SIG-M5 treated with dmso at 0.1 percent for 504 hours (cell line): ENCODE data around the gene GIT1.

Source experiments
- DNase-seq: peaks from one replicate; lab custom pipeline; 2025; ENCODE audit not compliant: unreplicated experiment; lab: John Stamatoyannopoulos, UW

GIT1 gene

DNA sequence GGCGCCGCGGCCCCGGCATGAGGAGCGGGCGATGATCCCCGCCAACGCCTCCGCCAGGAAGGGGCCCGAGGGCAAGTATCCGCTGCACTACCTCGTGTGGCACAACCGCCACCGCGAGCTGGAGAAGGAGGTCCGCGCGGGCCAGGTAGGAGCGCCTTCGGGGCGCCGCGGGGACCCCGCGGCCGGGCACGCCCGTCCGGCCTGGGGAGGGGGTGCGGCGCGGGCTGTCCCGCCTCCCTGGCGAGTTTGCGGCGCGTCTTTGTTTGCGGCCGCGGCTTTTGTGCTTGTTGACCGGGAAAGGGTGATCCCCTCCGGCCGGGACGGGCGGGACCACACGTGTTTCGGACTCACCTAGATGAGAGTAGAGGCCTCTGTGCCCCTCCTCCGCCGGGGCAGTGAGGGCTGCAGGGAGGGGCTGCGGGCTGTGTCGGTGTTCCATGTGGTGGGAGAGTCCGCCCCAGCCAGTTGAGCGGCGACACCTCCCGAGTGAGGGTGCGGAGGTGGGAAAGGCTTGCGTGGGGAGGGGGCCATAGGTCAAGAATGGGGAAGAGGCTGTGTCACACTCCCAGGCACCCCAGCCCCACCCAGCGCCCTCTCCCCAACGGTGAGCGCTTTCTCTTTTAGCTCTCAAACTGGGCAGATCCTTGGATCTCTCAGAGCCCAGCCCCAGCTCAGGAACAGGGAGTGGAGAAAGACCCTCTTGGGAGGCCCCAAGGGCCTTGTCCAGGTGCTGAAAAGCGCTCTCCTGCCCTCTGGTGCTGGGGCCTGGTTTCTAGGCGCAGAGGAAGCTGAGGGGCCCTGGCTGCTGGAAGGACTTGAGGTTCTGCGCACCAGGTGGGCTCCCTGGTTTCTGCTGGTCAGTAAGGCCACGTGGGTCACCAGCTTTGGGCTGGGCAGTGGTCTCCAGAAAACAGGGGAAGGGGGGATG is 4.4 kb upstream of the GIT1 start:
- DNase-seq = peak; percentile 32

GRCh38 chr17:29592850-29593551 is 3.6 kb upstream of the GIT1 start, which contains the start of gene ANKRD13B:
Gene ANKRD13B, plus strand, starts transcription at chr17:29593132. Its CDS starts 490 bp downstream, at chr17:29593622.
- DNase-seq = peak; percentile 39

- DNase-seq = peak; percentile 78
These were observed 2.5 kb upstream of the GIT1 start for GRCh38 chr17:29591737-29592608.

GRCh38 chr17:29591146-29591736 is 1.8 kb upstream of the GIT1 start:
- no peak for DNase-seq

DNA sequence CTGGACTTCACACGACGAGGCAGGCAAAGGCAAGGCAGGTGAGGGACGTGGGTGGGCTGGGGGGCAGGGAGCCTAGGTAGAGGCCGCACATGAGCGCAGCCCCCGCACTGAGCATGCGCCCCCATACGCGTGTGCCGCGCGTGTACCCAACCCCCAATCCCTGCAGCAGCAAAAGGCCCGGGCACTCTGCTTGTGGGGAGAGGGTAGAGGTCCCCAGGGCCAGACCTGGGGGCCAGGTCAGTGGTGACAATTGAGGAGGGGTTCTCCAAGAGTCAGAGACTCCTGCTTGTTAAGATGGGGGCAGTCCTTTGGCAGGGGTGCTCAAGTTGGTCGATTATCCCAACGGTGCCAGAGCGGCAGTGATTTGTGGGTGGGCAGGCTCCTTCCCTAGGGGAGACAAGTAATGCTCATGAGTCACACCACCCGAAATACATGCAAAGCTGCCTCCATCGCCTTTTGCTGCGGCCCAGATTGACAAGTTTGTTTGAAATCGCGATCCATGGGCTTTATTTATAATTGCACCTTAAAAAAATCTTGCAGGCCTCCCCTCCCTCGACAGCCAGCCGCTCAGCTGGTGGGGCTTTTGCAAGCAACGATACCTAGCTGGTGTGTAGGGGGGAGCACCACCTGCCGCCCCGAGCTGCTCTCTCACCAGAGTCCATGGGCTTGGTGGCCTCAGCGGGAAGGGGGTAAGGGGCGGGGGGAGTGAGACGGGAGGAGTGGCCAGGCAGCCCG is 1.1 kb upstream of the GIT1 start:
- no peak for DNase-seq

DNA sequence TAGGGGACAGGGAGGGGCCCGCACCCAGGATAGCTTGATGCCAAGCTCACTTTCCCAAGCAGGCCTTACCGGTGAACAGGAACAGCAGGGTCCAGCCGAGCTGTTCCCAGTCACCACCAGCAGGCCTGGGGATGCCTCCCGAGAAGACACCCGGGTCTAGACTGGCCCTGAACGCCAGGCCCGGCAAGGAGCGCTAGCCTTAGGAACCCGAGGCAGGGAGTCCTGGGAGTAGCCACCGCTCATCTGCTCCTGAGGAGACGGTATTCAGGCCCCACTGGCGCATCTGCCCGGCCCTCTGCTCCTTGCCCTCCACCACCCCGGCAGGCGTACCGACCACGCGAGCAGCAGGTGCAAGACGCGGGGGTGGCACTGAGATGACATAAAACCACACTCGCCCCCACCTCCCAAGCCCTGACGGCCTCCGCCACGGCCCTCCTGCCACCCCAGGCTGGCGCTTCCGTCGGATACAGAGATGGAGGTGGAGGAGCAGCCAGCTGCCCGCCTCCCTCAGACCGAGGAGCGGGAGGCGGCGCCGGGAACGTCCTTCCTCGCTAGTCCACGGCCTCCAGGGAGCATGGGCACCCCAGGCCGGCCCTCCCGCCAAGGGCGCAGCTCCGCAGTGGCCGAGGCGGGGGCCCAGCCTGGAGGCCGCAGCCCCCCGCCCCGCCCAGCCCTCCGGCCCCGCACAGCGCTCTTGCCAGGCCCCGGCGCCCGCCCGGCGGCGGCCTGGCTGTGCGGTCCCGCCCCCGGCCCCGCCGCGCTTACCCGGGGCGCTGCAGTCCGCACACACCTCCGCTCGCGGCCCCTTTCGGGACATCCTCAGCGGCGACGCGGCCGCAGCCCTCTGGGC is 661 bp downstream of the GIT1 start:
- DNase-seq = peak; percentile 29

DNA sequence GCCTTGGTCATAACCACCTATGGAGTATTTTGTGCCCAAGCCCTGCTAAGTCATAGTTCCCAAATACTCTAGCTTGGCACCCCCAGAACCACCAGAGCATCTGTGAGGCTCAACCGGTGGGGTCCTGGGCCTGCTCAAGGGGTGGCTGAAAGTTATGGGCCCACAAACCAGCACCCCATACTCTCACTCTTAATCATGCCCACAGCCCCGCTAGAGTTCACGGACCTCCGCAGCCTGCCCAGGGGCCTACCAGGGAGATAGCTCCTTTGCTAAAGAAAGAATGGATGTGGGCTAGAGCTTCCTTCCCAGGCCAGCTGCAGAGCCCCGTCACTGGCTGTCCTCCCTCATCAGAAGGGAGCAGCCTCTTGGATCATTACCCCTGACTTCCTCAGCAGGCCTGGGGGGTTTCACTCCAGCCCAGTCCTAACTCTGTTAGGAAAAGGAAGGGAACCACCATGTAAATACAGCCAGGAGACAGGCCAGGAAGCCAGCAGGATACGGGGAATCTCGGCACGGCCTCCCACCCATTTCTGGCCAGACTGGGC is 1.4 kb downstream of the GIT1 start:
- no peak for DNase-seq

DNA sequence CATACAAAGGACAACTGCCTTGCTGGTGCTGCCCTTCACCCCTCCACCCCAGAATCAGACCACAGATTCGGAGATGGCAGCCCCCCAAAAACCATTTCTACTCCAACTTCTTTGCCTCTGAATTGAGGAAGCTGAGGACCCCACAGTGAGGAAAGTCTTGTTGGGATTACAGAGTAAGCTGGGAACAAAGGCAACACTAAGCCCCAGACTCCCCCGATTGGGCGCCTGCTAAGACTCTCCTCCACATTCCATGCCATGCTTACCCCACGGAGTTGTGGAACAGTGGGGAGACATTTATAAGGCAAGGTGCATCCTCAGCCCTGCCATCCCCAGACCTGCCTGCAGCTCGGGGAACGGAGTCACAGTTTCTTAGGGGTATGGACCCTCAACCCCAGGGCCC is 1.9 kb downstream of the GIT1 start:
- DNase-seq = no peak

GRCh38 chr17:29586676-29587469 is 2.6 kb downstream of the GIT1 start:
- no peak for DNase-seq

GRCh38 chr17:29585080-29585751 is 4.2 kb downstream of the GIT1 start:
- DNase-seq = no peak

DNA sequence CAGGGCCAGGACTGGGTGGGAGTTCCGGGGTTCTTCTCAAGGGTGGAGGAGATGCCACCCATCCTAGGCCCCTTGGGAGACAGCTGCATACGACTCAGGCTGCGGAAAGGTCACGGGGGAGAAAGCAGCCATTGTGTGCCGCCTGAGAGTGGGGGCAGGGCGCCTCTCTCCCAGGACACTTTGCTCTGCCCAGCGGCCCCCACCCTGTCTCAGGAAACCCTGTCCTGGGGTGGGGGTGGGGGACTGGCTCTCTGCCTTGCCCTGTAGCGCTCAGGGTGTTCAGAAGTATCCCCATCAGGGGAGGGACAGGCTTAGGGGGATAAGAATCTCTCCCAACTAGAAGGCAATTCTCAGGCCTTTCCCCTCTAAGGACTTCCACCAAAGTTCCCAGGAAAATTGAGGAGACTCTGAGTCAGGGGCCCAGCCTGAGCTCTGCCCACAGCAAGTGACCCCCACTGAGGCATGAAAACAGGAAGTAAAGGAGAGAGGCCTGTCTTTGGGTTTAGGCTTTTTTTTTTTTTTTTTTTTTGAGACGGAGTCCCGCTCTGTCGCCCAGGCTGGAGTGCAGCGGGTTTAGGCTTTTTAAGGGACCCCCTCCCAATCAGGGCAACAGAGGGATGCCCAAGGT is 4.9 kb downstream of the GIT1 start:
- DNase-seq = no peak

DNA sequence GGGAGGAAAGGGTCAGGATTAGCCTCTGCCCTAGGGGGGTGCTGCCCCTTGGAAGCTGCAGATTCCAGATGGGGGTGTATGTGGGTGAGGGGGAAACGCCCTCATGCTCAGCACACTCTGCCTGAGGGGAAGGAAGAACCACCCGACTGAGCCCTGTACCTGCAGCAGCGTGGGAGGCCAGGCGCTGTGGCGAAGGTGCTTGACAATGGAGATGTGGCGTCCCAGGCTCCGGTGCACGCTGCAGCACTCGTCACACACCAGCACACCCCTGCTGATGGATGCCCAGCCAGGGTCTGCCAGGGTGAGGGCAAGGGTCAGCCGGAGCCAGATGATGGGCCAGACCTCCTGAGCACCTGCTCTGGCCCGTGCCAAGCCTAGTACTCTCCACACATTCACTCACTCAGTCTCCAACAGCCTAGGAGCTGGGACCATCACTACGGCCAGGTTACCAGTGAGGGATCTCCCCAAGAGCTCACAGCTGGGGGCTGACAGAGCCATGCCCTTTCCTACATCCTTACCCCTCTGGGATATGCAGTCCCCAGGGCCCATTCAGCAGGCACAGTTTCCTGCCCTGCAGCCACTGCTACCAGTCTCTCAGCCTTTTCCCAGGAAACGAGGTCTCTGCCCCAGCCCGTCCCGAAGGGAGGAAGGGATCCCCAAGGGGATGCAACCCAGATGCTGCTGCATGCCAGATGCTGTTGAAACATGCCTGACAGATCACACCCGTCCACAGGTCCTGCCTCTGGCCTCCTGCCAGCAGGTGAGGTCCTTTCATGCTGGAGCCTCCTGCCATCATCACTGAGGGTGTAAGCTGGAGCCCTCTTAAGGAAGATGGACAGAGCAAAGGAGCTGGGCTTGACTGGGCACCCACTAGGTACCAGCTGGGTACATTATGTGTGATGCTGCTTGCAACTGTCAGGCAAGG is 5.9 kb downstream of the GIT1 start:
- no peak for DNase-seq

DNA sequence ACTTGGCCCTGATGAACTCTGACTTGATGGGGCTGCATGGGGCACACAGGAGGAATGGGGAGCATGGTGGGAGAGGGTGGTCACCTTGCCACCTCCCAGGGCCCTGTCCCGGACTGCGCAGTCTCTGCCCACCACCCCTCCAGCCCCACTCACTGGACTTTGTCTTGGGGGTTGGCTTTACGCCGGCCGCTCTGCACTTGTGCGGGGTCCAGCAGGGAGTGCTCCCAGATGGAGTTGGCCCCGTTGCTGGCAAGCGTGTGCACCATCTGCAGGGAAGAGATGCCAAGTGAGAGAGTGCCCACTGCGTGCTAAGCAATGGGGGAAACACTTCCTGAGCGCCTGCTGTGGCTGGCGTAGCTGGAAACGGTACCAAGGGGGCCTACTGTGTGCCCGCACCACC is 6.7 kb downstream of the GIT1 start:
- DNase-seq = no peak

DNA sequence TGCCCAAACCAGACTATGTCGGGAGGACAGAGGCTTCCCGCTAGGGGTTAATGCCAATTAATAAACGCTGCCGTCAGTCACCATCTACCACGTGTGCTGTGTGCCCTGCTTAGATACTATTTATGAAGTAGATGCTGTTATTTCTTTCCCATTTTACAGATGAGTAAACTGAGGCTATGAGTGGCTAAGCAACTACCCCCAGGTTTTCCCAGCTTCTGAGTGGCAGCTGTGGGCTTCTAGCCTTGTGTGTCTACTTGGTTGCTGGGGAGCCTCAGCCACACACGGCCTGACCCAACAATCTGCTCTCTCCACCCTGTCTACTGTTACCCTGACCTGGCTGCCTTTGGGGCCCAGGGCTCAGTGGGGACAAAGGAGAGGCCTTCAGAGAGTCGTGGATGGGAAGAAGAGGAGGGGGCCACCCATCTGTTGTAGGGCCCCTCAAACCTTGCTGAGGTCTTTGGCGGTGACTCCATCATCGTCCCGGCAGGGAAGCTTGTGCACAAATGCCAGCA is 7.1 kb downstream of the GIT1 start:
- DNase-seq = no peak

GRCh38 chr17:29581583-29582253 is 7.7 kb downstream of the GIT1 start:
- DNase-seq = no peak
